HepG2 (cell line): ENCODE results near the gene RERE. TPM values are rescaled to one million over a fixed set of nuclear protein-coding genes. Genes with fewer than 3 reads are reported as not detected.
A peak's percentile ranks its signal among the peaks of the same experiment; 100 is the strongest.

Experiments used
- CREM ChIP-seq, 2 experiments: sonication (generic) in 1 of 2; formaldehyde crosslinking in 1 of 2; IDR thresholded peaks; 2 replicates each; pipeline versions ENCODE4 v1.4.0 to v1.6.1; 2016 to 2020; ENCODE audit warnings: antibody characterized with exemption in 1 of 2, mild to moderate bottlenecking in 1 of 2, missing genetic modification reagents in 1 of 2
- ELF3 ChIP-seq: IDR thresholded peaks from 2 replicates; pipeline ENCODE4 v1.6.1; 2016; ENCODE audit warnings: missing genetic modification reagents, missing compliant biosample characterization
- FOXP1 ChIP-seq, 2 experiments: fragments of 450-650 bp in 1 of 2; IDR thresholded peaks; 2 replicates each; pipeline ENCODE4 v1.6.1; 2017 to 2018; ENCODE audit warnings: antibody characterized with exemption in 1 of 2
- FOXP4 ChIP-seq: sonication (generic); formaldehyde crosslinking; IDR thresholded peaks from 2 replicates; pipeline ENCODE4 v1.4.0; 2020; ENCODE audit warnings: missing genetic modification reagents
- HNF4G ChIP-seq, 2 experiments: sonication (generic) in 1 of 2; formaldehyde crosslinking in 1 of 2; IDR thresholded peaks; 2 replicates each; pipeline versions ENCODE4 v1.4.0 to v1.6.1; 2011 to 2020; ENCODE audit warnings: borderline replicate concordance in 2 of 2, low read depth in 2 of 2, mild to moderate bottlenecking in 2 of 2, low read length in 1 of 2, missing genetic modification reagents in 1 of 2, moderate library complexity in 1 of 2
- KDM6A ChIP-seq: IDR thresholded peaks from 2 replicates; pipeline ENCODE4 v1.6.1; 2016; ENCODE audit warnings: low read depth
- NR2F6 ChIP-seq, 2 experiments: IDR thresholded peaks; 2 replicates each; pipeline ENCODE4 v1.6.1; 2016; ENCODE audit warnings: antibody characterized with exemption in 1 of 2, mild to moderate bottlenecking in 1 of 2
- TRIM22 ChIP-seq: fragments of 450-650 bp; IDR thresholded peaks from 2 replicates; pipeline ENCODE4 v1.6.1; 2017
- ZNF746 ChIP-seq: sonication (generic); formaldehyde crosslinking; IDR thresholded peaks from 2 replicates; pipeline ENCODE4 v1.8.0; 2022; ENCODE audit warnings: mild to moderate bottlenecking, missing genetic modification reagents
- polyA plus RNA-seq, 8 experiments: library from polyadenylated mRNA; depleted of rRNA in 3 of 8; stranded (reverse) in 7 of 8; unstranded in 1 of 8; fragments of >200 nt; fragmentation: Illumina TruSeq in 4 of 8; extraction: Trizol in 4 of 8; gene quantifications; 2 replicates each; pipeline versions ENCODE4 v1.2.1 to v1.2.3, GENCODE V29; 2011 to 2016; ENCODE audit warnings: low read depth in 4 of 8, missing spikeins in 1 of 8, mixed read lengths in 1 of 8; ENCODE audit not compliant: insufficient read depth in 1 of 8
- total RNA-seq, 5 experiments: library from RNA; depleted of rRNA; stranded (reverse); fragments of >200 nt; fragmentation: Illumina TruSeq; extraction: Trizol; gene quantifications; 2 replicates each; pipeline ENCODE4 v1.2.3, GENCODE V29; 2016; ENCODE audit warnings: low read depth in 1 of 5
- TF ChIP-seq, protein P1 (sequence below), 2 experiments: sonication (generic) in 1 of 2; formaldehyde crosslinking in 1 of 2; IDR thresholded peaks; 2 replicates each; pipeline versions ENCODE4 v1.4.0 to v1.6.1; 2016 to 2020; ENCODE audit warnings: borderline replicate concordance in 1 of 2, low read depth in 1 of 2, mild to moderate bottlenecking in 1 of 2, missing genetic modification reagents in 1 of 2

RERE gene
- total and polyA plus RNA-seq, 2 of the 13 experiments (the other 11 are each of a cell fraction or from before 2014, with no cell fraction given): 18.3 to 21.9 TPM

DNA sequence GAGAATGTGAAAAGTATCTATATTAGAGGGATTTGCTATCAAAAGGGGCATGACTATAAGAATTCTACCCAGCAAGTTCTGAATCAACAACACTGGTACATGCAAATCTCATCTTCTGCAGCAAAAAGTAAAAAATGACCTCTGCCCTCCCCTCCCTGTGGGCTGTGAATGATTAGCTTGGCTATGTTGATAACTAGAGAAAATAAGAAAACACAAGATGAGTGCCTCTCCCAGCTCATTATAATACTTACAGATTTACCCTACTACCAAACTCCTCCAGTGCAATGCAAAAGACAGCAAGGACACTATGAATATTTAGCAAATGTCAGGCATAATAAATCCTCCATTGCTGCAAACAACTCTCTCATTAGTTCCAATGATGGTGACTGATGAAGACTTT is 397.1 kb downstream of the RERE start (continued):
- TF ChIP-seq, protein P1, sequence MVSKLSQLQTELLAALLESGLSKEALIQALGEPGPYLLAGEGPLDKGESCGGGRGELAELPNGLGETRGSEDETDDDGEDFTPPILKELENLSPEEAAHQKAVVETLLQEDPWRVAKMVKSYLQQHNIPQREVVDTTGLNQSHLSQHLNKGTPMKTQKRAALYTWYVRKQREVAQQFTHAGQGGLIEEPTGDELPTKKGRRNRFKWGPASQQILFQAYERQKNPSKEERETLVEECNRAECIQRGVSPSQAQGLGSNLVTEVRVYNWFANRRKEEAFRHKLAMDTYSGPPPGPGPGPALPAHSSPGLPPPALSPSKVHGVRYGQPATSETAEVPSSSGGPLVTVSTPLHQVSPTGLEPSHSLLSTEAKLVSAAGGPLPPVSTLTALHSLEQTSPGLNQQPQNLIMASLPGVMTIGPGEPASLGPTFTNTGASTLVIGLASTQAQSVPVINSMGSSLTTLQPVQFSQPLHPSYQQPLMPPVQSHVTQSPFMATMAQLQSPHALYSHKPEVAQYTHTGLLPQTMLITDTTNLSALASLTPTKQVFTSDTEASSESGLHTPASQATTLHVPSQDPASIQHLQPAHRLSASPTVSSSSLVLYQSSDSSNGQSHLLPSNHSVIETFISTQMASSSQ (IDR thresholded peaks at IDR 0.05; ENCODE audit: low read depth): peak; percentile 83
- TF ChIP-seq, protein P1 (CRISPR knock-in tag; IDR thresholded peaks at IDR 0.05; ENCODE audit: borderline replicate concordance): peak; percentile 67; the same call in 1 of the 2 replicates
- TF ChIP-seq FOXP4 (0 out of 2 replicates have a peak, but pooled peaks have one; percentile 46), HNF4G (IDR thresholded peaks at IDR 0.05; ENCODE audit: borderline replicate concordance, low read depth, low read length) (peak; percentile 43; the same call in 1 of the 2 replicates), HNF4G (CRISPR knock-in tag; IDR thresholded peaks at IDR 0.05; ENCODE audit: borderline replicate concordance, low read depth) (no peak), ELF3 (CRISPR knock-in tag) (peak; percentile 19; the same call in 1 of the 2 replicates), FOXP1 (IDR thresholded peaks at IDR 0.05) (no peak), FOXP1 (CRISPR knock-in tag; IDR thresholded peaks at IDR 0.05) (peak; percentile 59), CREM (IDR thresholded peaks at IDR 0.05) (no peak), CREM (CRISPR knock-in tag; IDR thresholded peaks at IDR 0.05) (no peak), KDM6A (CRISPR knock-in tag) (no peak), TRIM22 (no peak), ZNF746 (CRISPR knock-in tag) (no peak), NR2F6 (IDR thresholded peaks at IDR 0.05) (peak; percentile 82), NR2F6 (CRISPR knock-in tag; IDR thresholded peaks at IDR 0.05) (peak; percentile 67; the same call in 1 of the 2 replicates)
